Hepatocyte (in vitro differentiated cells): ENCODE results near the gene PRKAG1. TPM values are rescaled to one million over a fixed set of nuclear protein-coding genes. Genes with fewer than 3 reads are reported as not detected.

Experiments
- DNase-seq: peaks from one replicate; pipeline ENCODE4 v3.0.0-alpha.2; 2016; ENCODE audit warnings: low spot score
- H2AFZ ChIP-seq: fragments of 200-600 bp; sonication (generic); 2 replicates; pipeline ENCODE4 v1.6.0; 2016; ENCODE audit warnings: antibody characterized with exemption, mild to moderate bottlenecking
- H3K27ac ChIP-seq: fragments of 200-600 bp; sonication (generic); 2 replicates; pipeline ENCODE4 v1.5.1; 2016; ENCODE audit warnings: mild to moderate bottlenecking
- H3K27me3 ChIP-seq: fragments of 200-600 bp; sonication (generic); 2 replicates; pipeline ENCODE4 v1.6.1; 2016
- H3K36me3 ChIP-seq: fragments of 200-600 bp; sonication (generic); replicated peaks from 2 replicates; pipeline ENCODE4 v1.5.1; 2016; ENCODE audit warnings: low read depth; ENCODE audit not compliant: insufficient read depth
- H3K4me1 ChIP-seq: fragments of 200-600 bp; sonication (generic); 2 replicates; pipeline ENCODE4 v1.5.1; 2016; ENCODE audit warnings: mild to moderate bottlenecking, moderate library complexity; ENCODE audit not compliant: insufficient read depth
- H3K4me2 ChIP-seq: fragments of 200-600 bp; sonication (generic); 2 replicates; pipeline ENCODE4 v1.6.0; 2016
- H3K4me3 ChIP-seq: fragments of 200-600 bp; sonication (generic); 2 replicates; pipeline ENCODE4 v1.5.1; 2016; ENCODE audit warnings: mild to moderate bottlenecking
- H3K79me2 ChIP-seq: fragments of 200-600 bp; sonication (generic); 2 replicates; pipeline ENCODE4 v1.6.0; 2017; ENCODE audit warnings: mild to moderate bottlenecking
- H3K9me2 ChIP-seq: fragments of 200-600 bp; sonication (generic); replicated peaks from 2 replicates; pipeline ENCODE4 v1.6.0; 2017; ENCODE audit warnings: mild to moderate bottlenecking; ENCODE audit not compliant: insufficient read depth
- H3K9me3 ChIP-seq: fragments of 200-600 bp; sonication (generic); 2 replicates; pipeline ENCODE4 v1.5.1; 2016; ENCODE audit warnings: low read depth, mild to moderate bottlenecking
- H4K20me1 ChIP-seq: fragments of 200-600 bp; sonication (generic); 2 replicates; pipeline ENCODE4 v1.6.0; 2016; ENCODE audit warnings: mild to moderate bottlenecking; ENCODE audit not compliant: insufficient read depth, poor library complexity, severe bottlenecking
- EZH2 ChIP-seq: fragments of 200-600 bp; sonication (generic); IDR thresholded peaks from 2 replicates; pipeline ENCODE4 v1.6.1; 2016; ENCODE audit warnings: antibody characterized with exemption, mild to moderate bottlenecking, borderline replicate concordance
- EZH2phosphoT487 ChIP-seq: fragments of 200-600 bp; sonication (generic); IDR thresholded peaks from one replicate; pipeline ENCODE4 v1.6.1; 2018; ENCODE audit warnings: antibody characterized with exemption, mild to moderate bottlenecking, low read depth, moderate library complexity; ENCODE audit not compliant: unreplicated experiment, severe bottlenecking
- WGBS: methylation state at CpG from one replicate; pipeline ENCODE4 v1.1.6; 2016; ENCODE audit warnings: low lambda C conversion rate; ENCODE audit errors: missing lambda C conversion rate; 5-methylcytosine and 5-hydroxymethylcytosine counted together
- polyA plus RNA-seq: library from polyadenylated mRNA; unstranded; fragments of >200 nt; fragmentation: Nextera tagmentation; extraction: Ambion mirVana; gene quantifications from 2 replicates; pipeline ENCODE4 v1.2.1, GENCODE V29; 2016
- total RNA-seq: library from RNA; depleted of rRNA; stranded (reverse); fragments of >200 nt; gene quantifications from 2 replicates; pipeline ENCODE4 v1.2.3, GENCODE V29; 2014
- TF ChIP-seq, protein P1 (sequence below): fragments of 200-600 bp; sonication (generic); IDR thresholded peaks from 2 replicates; pipeline ENCODE4 v1.5.1; 2016; ENCODE audit warnings: antibody characterized with exemption, mild to moderate bottlenecking; ENCODE audit not compliant: poor library complexity

Gene PRKAG1
- total and polyA plus RNA-seq, 2 experiments from 2014 or later: 46.0 to 61.5 TPM

DNA sequence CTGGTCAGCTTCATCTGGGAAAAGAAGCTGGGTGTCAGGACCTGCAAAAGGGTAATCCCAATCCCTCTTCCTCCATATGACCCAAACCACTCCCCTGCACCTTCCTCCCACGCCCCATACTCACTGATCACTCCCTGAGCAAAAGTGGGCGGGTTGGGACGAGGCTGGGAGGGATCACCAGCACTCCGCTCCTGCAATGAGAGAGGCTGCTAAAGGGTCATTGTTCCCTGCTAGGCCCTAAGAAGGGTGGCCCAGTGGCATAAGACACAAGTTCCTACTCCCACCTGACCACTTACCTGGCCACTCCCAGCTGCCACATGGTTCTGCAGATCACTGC lies 15.7 kb upstream of the PRKAG1 start:
- Histone ChIP-seq H3K4me2 (no peak overlapping the region), H2AFZ (no peak overlapping the region), H3K9me2 (no peaks in the 10 kb centered on the region), H3K4me3 (no peak overlapping the region), H3K27me3 (no peaks in the 10 kb centered on the region), H3K4me1 (no peaks in the 10 kb centered on the region), H4K20me1 (no peaks in the 10 kb centered on the region), H3K36me3 (no peaks in the 10 kb centered on the region), H3K79me2 (no peaks in the 10 kb centered on the region), H3K27ac (no peak overlapping the region), H3K9me3 (no peaks in the 10 kb centered on the region)
- 98% methylated on average over 4 of the region's 4 CpGs for WGBS
- DNase-seq: no peak
- TF ChIP-seq EZH2: no peak
- no peak for TF ChIP-seq EZH2phosphoT487

DNA sequence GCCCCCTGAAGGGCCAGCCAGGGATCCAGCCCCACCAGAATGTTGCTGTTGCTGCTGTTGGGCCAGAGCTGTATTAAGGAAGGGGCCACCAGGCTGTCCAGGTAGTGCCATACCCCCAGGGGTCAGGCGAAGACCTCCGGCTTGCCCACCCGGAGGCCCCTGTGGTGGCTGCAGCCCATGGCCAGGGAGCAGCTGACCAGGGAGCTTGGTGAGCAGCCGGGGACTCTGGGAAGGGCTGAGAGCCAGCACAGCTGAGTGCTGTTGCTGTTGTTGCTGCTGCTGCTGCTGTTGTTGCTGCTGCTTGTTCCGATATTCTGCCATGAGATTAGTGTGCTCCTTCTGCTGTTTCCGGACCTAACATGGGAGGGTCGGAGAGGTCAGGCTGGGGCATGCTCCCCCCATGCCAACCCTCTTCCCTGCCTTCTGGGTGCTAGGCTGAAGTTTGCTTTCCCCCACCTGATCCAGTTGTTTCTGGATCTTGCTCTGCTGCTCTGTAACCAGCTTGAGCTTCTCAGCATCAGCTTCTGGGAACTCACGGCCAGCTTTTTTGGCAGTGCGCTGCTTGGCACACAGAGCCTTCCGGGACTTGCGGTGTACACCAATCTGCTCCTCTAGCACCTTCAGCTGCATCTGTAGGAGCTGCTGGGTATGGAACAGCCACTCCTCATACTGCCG lies 15.2 kb upstream of the PRKAG1 start:
- Histone ChIP-seq H3K36me3 (no peaks in the 10 kb centered on the region), H3K9me2 (no peaks in the 10 kb centered on the region), H4K20me1 (no peaks in the 10 kb centered on the region), H3K27ac (no peak overlapping the region), H3K27me3 (no peaks in the 10 kb centered on the region), H3K4me3 (no peak overlapping the region), H2AFZ (no peak overlapping the region), H3K79me2 (no peaks in the 10 kb centered on the region), H3K4me1 (no peaks in the 10 kb centered on the region), H3K4me2 (no peak overlapping the region), H3K9me3 (no peaks in the 10 kb centered on the region)
- WGBS: 95% methylated on average over 12 of the region's 12 CpGs
- TF ChIP-seq EZH2 (no peak), EZH2phosphoT487 (no peak)
- TF ChIP-seq, protein P1, sequence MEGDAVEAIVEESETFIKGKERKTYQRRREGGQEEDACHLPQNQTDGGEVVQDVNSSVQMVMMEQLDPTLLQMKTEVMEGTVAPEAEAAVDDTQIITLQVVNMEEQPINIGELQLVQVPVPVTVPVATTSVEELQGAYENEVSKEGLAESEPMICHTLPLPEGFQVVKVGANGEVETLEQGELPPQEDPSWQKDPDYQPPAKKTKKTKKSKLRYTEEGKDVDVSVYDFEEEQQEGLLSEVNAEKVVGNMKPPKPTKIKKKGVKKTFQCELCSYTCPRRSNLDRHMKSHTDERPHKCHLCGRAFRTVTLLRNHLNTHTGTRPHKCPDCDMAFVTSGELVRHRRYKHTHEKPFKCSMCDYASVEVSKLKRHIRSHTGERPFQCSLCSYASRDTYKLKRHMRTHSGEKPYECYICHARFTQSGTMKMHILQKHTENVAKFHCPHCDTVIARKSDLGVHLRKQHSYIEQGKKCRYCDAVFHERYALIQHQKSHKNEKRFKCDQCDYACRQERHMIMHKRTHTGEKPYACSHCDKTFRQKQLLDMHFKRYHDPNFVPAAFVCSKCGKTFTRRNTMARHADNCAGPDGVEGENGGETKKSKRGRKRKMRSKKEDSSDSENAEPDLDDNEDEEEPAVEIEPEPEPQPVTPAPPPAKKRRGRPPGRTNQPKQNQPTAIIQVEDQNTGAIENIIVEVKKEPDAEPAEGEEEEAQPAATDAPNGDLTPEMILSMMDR: no peak
- no peak for DNase-seq

GRCh38 chr12:49032679-49033447 lies 14.3 kb upstream of the PRKAG1 start:
- no peak for DNase-seq
- TF ChIP-seq, protein P1: no peak
- TF ChIP-seq EZH2 (no peak), EZH2phosphoT487 (no peak)
- Histone ChIP-seq H3K27me3 (no peaks in the 10 kb centered on the region), H3K36me3 (no peaks in the 10 kb centered on the region), H3K9me2 (no peaks in the 10 kb centered on the region), H3K4me2 (no peak overlapping the region), H4K20me1 (no peaks in the 10 kb centered on the region), H3K27ac (no peak overlapping the region), H2AFZ (no peak overlapping the region), H3K79me2 (no peaks in the 10 kb centered on the region), H3K9me3 (no peaks in the 10 kb centered on the region), H3K4me1 (no peaks in the 10 kb centered on the region), H3K4me3 (no peak overlapping the region)
- WGBS: 97% methylated on average over 3 of the region's 3 CpGs

- DNase-seq: no peak
- no peaks in the 10 kb centered on the region for H3K36me3 ChIP-seq
- H3K27ac ChIP-seq: no peak overlapping the region
- no peaks in the 10 kb centered on the region for H3K79me2 ChIP-seq
- no peak overlapping the region for H3K4me2 ChIP-seq
- H3K27me3 ChIP-seq: no peaks in the 10 kb centered on the region
- H3K4me3 ChIP-seq: no peak overlapping the region
- H2AFZ ChIP-seq: no peak overlapping the region
- H3K9me3 ChIP-seq: no peaks in the 10 kb centered on the region
- TF ChIP-seq, protein P1: no peak
- no peak for TF ChIP-seq EZH2
- TF ChIP-seq EZH2phosphoT487: no peak
- no peaks in the 10 kb centered on the region for H4K20me1 ChIP-seq
- H3K4me1 ChIP-seq: no peaks in the 10 kb centered on the region
- H3K9me2 ChIP-seq: no peaks in the 10 kb centered on the region
- 91% methylated on average over 4 of the region's 4 CpGs for WGBS
Measured at GRCh38 chr12:49032276-49032675, 13.7 kb upstream of the PRKAG1 start.
